Neutrophil (primary cell): ENCODE data around the gene TYW5.

Experiments used
- H3K27ac ChIP-seq: fragments of 200-600 bp; sonication (generic); 2 replicates; pipeline ENCODE4 v1.5.1; 2016; ENCODE audit warnings: mild to moderate bottlenecking, moderate library complexity
- H3K27me3 ChIP-seq: fragments of 200-600 bp; sonication (generic); 2 replicates; pipeline ENCODE4 v1.6.0; 2016; ENCODE audit warnings: mild to moderate bottlenecking
- H3K36me3 ChIP-seq: fragments of 200-600 bp; sonication (generic); 2 replicates; pipeline ENCODE4 v1.5.1; 2017
- H3K4me1 ChIP-seq, 2 experiments: fragments of 200-600 bp in 1 of 2; sonication (generic) in 1 of 2; 1 replicate in 1 of 2; 2 replicates in 1 of 2; pipeline versions ENCODE4 v1.5.1 to v1.6.1; 2013 to 2016; ENCODE audit warnings: low read depth in 1 of 2, low read length in 1 of 2, mild to moderate bottlenecking in 1 of 2, moderate library complexity in 1 of 2; ENCODE audit not compliant: control insufficient read depth in 1 of 2, insufficient read depth in 1 of 2
- H3K4me3 ChIP-seq, 2 experiments: fragments of 200-600 bp in 1 of 2; sonication (generic) in 1 of 2; 1 replicate in 1 of 2; 2 replicates in 1 of 2; pipeline ENCODE4 v1.5.1; 2013 to 2016; ENCODE audit warnings: low read depth in 1 of 2, low read length in 1 of 2, mild to moderate bottlenecking in 1 of 2, moderate library complexity in 1 of 2
- H3K9me3 ChIP-seq: fragments of 200-600 bp; sonication (generic); 2 replicates; pipeline ENCODE4 v1.5.1; 2016
- TF ChIP-seq, protein P1 (sequence below): fragments of 200-600 bp; sonication (generic); IDR thresholded peaks from 2 replicates; pipeline ENCODE4 v1.5.1; 2016; ENCODE audit warnings: antibody characterized with exemption

The TYW5 gene

DNA sequence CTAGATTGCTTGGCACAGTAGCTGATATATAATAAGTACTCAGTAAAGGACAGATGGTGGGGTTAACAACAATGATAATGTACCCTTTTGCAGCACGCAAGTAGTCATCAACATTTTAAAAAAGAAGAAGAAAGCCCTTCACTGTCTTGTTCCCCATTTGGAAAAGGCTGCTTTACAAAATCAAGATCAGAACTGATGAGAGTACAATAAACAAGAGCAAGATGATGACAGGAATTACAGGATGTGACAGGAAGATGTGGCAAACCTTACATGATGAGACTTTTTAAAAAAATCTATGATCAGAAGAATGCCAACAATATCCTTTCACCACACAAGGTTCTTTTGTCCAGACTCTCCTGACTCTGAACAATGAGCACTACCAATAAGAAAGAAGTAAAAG lies 9.1 kb downstream of the TYW5 start:
- Histone ChIP-seq H3K9me3 (no peaks in the 10 kb centered on the region), H3K27ac (peak overlapping the region; percentile 86), H3K4me1 (peaks cover 34 to 38% of the 10 kb centered on the region in 2 experiments), H3K27me3 (no peaks in the 10 kb centered on the region), H3K4me3 (peak overlapping the region in 1 of 2 experiments; percentile 0), H3K36me3 (peaks cover 9% of the 10 kb centered on the region)
- TF ChIP-seq, protein P1, sequence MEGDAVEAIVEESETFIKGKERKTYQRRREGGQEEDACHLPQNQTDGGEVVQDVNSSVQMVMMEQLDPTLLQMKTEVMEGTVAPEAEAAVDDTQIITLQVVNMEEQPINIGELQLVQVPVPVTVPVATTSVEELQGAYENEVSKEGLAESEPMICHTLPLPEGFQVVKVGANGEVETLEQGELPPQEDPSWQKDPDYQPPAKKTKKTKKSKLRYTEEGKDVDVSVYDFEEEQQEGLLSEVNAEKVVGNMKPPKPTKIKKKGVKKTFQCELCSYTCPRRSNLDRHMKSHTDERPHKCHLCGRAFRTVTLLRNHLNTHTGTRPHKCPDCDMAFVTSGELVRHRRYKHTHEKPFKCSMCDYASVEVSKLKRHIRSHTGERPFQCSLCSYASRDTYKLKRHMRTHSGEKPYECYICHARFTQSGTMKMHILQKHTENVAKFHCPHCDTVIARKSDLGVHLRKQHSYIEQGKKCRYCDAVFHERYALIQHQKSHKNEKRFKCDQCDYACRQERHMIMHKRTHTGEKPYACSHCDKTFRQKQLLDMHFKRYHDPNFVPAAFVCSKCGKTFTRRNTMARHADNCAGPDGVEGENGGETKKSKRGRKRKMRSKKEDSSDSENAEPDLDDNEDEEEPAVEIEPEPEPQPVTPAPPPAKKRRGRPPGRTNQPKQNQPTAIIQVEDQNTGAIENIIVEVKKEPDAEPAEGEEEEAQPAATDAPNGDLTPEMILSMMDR = no peak

DNA sequence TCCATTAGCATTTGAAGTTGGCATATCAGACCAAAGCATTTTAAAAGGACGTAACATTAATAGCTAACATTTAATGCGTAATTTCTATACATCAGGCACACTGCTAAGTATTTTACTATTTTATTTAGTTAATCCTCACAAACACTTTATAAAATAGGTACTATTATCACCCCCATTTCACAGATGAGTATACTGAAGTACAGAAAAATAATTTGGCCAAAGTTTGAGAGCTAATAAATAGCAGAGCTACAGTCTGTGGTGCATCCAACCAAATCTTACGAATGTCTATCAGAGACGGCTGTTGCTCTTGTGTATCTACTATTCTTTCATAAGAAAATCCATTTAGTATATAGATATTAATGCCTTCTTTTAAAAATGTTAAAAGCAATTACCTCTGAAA lies 11.9 kb downstream of the TYW5 start:
- TF ChIP-seq, protein P1 = no peak
- Histone ChIP-seq H3K27ac (no peak overlapping the region), H3K4me1 (peaks cover 34 to 35% of the 10 kb centered on the region in 2 experiments), H3K9me3 (no peaks in the 10 kb centered on the region), H3K36me3 (peaks cover 19% of the 10 kb centered on the region), H3K27me3 (no peaks in the 10 kb centered on the region), H3K4me3 (no peak overlapping the region)

DNA sequence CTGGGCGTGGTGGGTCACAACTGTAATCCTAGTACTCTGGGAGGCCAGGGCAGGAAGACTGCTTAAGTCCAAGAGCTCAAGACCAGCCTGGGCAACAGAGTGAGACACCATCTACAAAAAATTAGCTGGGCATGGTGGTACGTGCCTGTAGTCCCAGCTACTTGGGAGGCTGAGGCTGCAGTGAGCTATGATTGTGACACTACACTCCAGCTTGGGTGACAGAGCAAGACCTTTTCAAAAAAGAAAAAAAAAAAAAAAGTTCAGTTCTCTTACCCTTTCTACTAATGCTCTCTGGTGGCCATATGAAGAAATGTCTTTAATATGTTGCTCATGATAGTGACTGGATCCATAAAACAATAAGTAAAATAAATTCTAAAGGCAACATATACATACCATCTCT lies 14.9 kb downstream of the TYW5 start:
- TF ChIP-seq, protein P1 = no peak
- peaks cover 35% of the 10 kb centered on the region for H3K36me3 ChIP-seq
- H3K27ac ChIP-seq = no peak overlapping the region
- H3K27me3 ChIP-seq = no peaks in the 10 kb centered on the region
- H3K4me3 ChIP-seq = no peak overlapping the region
- peaks cover 9% of the 10 kb centered on the region in 2 experiments for H3K4me1 ChIP-seq
- H3K9me3 ChIP-seq = no peaks in the 10 kb centered on the region

DNA sequence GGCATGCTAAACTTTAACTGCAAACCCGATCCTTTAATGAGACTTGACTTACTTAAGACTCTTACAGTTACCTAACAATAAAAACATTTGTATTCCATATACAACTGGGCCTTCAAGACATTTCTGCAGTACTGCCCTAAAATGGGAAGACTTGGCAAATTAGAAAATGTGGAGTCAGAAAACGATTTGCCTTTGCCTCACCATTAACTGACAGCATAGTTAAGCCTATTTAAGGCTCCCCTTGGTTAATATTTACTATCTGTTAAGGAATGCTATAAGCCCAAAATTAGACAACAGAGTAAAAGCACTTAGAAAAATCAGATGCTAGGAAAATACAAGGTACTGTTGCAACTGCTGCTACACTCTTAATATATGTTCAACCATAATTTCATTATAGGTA lies 18.7 kb downstream of the TYW5 start:
- H3K27ac ChIP-seq = no peak overlapping the region
- TF ChIP-seq, protein P1 = no peak
- no peaks in the 10 kb centered on the region for H3K4me1 ChIP-seq
- H3K36me3 ChIP-seq = peaks cover 44% of the 10 kb centered on the region
- no peaks in the 10 kb centered on the region for H3K27me3 ChIP-seq
- no peak overlapping the region for H3K4me3 ChIP-seq
- H3K9me3 ChIP-seq = no peaks in the 10 kb centered on the region

DNA sequence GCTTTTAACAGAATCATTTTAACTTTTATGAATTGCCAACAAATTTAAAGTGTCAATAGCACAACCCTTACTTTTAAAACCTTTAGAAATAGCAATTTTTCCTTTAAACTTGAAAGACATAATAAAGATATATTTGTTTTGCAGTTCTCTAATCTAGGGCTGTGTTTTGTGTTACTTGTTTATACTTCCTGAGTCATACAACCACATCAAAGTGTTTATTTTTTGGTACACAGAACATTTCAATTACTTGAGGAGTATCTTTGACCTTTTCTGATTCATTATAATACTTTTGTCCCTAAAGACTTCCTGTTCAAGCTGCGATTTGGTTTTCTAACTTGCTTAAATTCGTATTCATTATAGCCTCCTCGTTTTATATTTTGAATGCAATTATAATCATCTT lies 21.8 kb downstream of the TYW5 start:
- TF ChIP-seq, protein P1 = no peak
- Histone ChIP-seq H3K9me3 (no peaks in the 10 kb centered on the region), H3K27me3 (no peaks in the 10 kb centered on the region), H3K36me3 (peaks cover 56% of the 10 kb centered on the region), H3K27ac (no peak overlapping the region), H3K4me1 (no peaks in the 10 kb centered on the region), H3K4me3 (no peak overlapping the region)

DNA sequence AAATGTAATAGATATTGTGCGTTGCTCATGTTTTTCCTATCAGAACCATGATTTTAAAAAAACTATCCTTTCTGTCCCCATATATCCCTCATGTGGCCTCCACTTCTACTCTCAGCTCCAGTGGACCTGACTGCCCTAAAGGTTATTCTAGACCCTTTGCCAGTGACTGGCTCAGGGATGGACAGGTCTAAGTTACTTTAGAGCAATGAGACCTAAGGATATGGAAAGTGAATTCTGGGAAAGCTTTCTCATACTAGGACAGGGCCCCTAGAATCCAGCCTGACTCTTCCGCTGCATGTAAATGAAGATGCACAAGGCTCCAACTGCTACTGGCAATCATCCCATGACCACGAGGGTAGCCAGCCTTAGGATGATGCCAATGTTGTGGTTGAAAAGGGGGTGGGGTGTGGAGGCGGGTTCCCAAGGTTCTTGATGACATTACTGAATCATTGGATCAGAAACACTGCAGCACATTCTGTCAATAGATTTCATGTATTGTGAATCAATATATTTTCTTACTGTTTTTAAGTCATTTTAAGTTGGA lies 22.9 kb downstream of the TYW5 start:
- Histone ChIP-seq H3K36me3 (peaks cover 48% of the 10 kb centered on the region), H3K27me3 (no peaks in the 10 kb centered on the region), H3K9me3 (no peaks in the 10 kb centered on the region), H3K4me1 (no peaks in the 10 kb centered on the region), H3K27ac (no peak overlapping the region), H3K4me3 (no peak overlapping the region)
- TF ChIP-seq, protein P1 = no peak
